Sigmoid colon (tissue), 7 donors: Measurements from ENCODE around the gene ADGRV1. TPM values are rescaled to one million over a fixed set of nuclear protein-coding genes. Genes with fewer than 3 reads are reported as not detected.

Experiments used
- DNase-seq: peaks from one replicate; pipeline ENCODE4 v3.0.0-alpha.2; 2019
- H3K27ac ChIP-seq, 4 donors: fragments of 200-600 bp; sonication (generic); one replicate each; pipeline ENCODE4 v1.5.1; 2016 to 2019; ENCODE audit warnings: mild to moderate bottlenecking in 1 of 4
- H3K27me3 ChIP-seq, 3 donors: fragments of 200-600 bp; sonication (generic); one replicate each; pipeline ENCODE4 v1.5.1; 2019; ENCODE audit warnings: mild to moderate bottlenecking in 1 of 3
- H3K36me3 ChIP-seq, 4 donors: fragments of 200-600 bp; sonication (generic); one replicate each; pipeline ENCODE4 v1.5.1; 2016 to 2019
- H3K4me1 ChIP-seq, 4 donors: fragments of 200-600 bp; sonication (generic); one replicate each; pipeline ENCODE4 v1.5.1; 2017 to 2019
- H3K4me3 ChIP-seq, 4 donors: fragments of 200-600 bp; sonication (generic); one replicate each; pipeline ENCODE4 v1.5.1; 2017 to 2019; ENCODE audit warnings: mild to moderate bottlenecking in 2 of 4, moderate library complexity in 1 of 4
- H3K9me3 ChIP-seq, 4 donors: fragments of 200-600 bp in 3 of 4; sonication (generic) in 3 of 4; one replicate each; pipeline versions ENCODE4 v1.5.1 to v1.6.1; 2013 to 2019
- CTCF ChIP-seq, 4 experiments: fragments of 450-650 bp in 3 of 4; fragments of 200-600 bp in 1 of 4; IDR thresholded peaks; one replicate each; pipeline ENCODE4 v1.5.1; 2016 to 2019; ENCODE audit warnings: antibody characterized with exemption in 4 of 4, mild to moderate bottlenecking in 3 of 4, moderate library complexity in 2 of 4
- EP300 ChIP-seq, 4 donors: sonication (generic); formaldehyde crosslinking; IDR thresholded peaks; one replicate each; pipeline ENCODE4 v1.6.1; 2017; ENCODE audit warnings: antibody characterized with exemption in 4 of 4
- POLR2A ChIP-seq, 2 donors: fragments of 450-650 bp; IDR thresholded peaks; one replicate each; pipeline ENCODE4 v1.6.1; 2016; ENCODE audit warnings: antibody characterized with exemption in 2 of 2, mild to moderate bottlenecking in 2 of 2, moderate library complexity in 2 of 2
- POLR2AphosphoS5 ChIP-seq, 4 donors: sonication (generic); formaldehyde crosslinking; IDR thresholded peaks; one replicate each; pipeline ENCODE4 v1.6.1; 2017; ENCODE audit warnings: antibody characterized with exemption in 4 of 4
- WGBS, 2 donors: extraction: QIAGEN DNeasy Blood & Tissue Kit; methylation state at CpG; one replicate each; pipeline ENCODE4 v1.1.7; 2013; 5-methylcytosine and 5-hydroxymethylcytosine counted together
- intact Hi-C: fragments of 100-400 bp; cut with DNase I; formaldehyde crosslinking; loops from one replicate; pipeline ENCODE4 v1.15.1; 2023
- polyA plus RNA-seq, 3 donors: library from polyadenylated mRNA; stranded (reverse); fragments of 200-250 nt; gene quantifications; one replicate each; pipeline ENCODE4 v1.2.3, GENCODE V29; 2013
- total RNA-seq, 4 donors: library from RNA; depleted of rRNA; stranded (reverse); fragments of >200 nt; gene quantifications; one replicate each; pipeline ENCODE4 v1.1.0, GENCODE V29; 2016
- donor health status: healthy with polysubstance abuse.
- donor health status: Bipolar disorder and iron deficiency.
- donor health status: healthy.

Gene ADGRV1
- total and polyA plus RNA-seq, 7 donors: 0.54 to 2.1 (median 0.74) TPM; not detected in 1

- H3K4me3 ChIP-seq: no peak overlapping the region
- no peaks in the 10 kb centered on the region for H3K9me3 ChIP-seq
- peak overlapping the region in 2 of 4 donors; percentile 0 to 19 for H3K27ac ChIP-seq
- no peak for DNase-seq
- H3K4me1 ChIP-seq: peaks cover 0 to 33% (median 24%) of the 10 kb centered on the region in 4 donors
- no peak for TF ChIP-seq POLR2A (IDR thresholded peaks at IDR 0.05)
- no peak for TF ChIP-seq CTCF (IDR thresholded peaks at IDR 0.05)
- no peak for TF ChIP-seq EP300 (IDR thresholded peaks at IDR 0.05)
- TF ChIP-seq POLR2AphosphoS5 (IDR thresholded peaks at IDR 0.05): no peak
- H3K27me3 ChIP-seq: no peaks in the 10 kb centered on the region
- H3K36me3 ChIP-seq: no peaks in the 10 kb centered on the region
- intact Hi-C loops: no loop called here
- WGBS, 2 donors: 56 to 67% methylated on average over 4 of the region's 4 CpGs
These were observed 458.5 kb downstream of the ADGRV1 start for GRCh38 chr5:91016954-91017700.

GRCh38 chr5:91018200-91018599 is 459.6 kb downstream of the ADGRV1 start:
- no peaks in the 10 kb centered on the region for H3K36me3 ChIP-seq
- peaks cover 0 to 43% (median 34%) of the 10 kb centered on the region in 4 donors for H3K4me1 ChIP-seq
- DNase-seq: no peak
- TF ChIP-seq POLR2A (IDR thresholded peaks at IDR 0.05) (no peak), POLR2AphosphoS5 (IDR thresholded peaks at IDR 0.05) (peak in 1 of 4 donors; percentile 8), CTCF (IDR thresholded peaks at IDR 0.05) (no peak)
- peak overlapping the region in 2 of 4 donors; percentile 1 to 26 for H3K27ac ChIP-seq
- H3K27me3 ChIP-seq: no peaks in the 10 kb centered on the region
- 74 to 81% methylated on average over 1 of the region's 1 CpG for WGBS, 2 donors
- no peaks in the 10 kb centered on the region for H3K9me3 ChIP-seq
- intact Hi-C loops: no loop called here
- no peak overlapping the region for H3K4me3 ChIP-seq

GRCh38 chr5:91018712-91019371 is 460.2 kb downstream of the ADGRV1 start:
- TF ChIP-seq POLR2A (IDR thresholded peaks at IDR 0.05) (no peak), POLR2AphosphoS5 (IDR thresholded peaks at IDR 0.05) (no peak), EP300 (IDR thresholded peaks at IDR 0.05) (no peak), CTCF (IDR thresholded peaks at IDR 0.05) (no peak)
- 49 to 93% methylated on average over 4 of the region's 4 CpGs for WGBS, 2 donors
- H3K4me1 ChIP-seq: peaks cover 0 to 50% (median 40%) of the 10 kb centered on the region in 4 donors

GRCh38 chr5:91020065-91020800 is 461.6 kb downstream of the ADGRV1 start:
- H3K4me1 ChIP-seq: peaks cover 0 to 63% (median 52%) of the 10 kb centered on the region in 4 donors
- intact Hi-C loops: no loop called here
- TF ChIP-seq CTCF (IDR thresholded peaks at IDR 0.05) (no peak), EP300 (IDR thresholded peaks at IDR 0.05) (no peak), POLR2AphosphoS5 (IDR thresholded peaks at IDR 0.05) (no peak), POLR2A (IDR thresholded peaks at IDR 0.05) (no peak)
- H3K36me3 ChIP-seq: no peaks in the 10 kb centered on the region
- no peak overlapping the region for H3K4me3 ChIP-seq
- 93 to 94% methylated on average over 6 of the region's 6 CpGs for whole genome bisulfite sequencing, 2 donors
- peak overlapping the region in 1 of 4 donors; percentile 18 for H3K27ac ChIP-seq
- DNase-seq: no peak
- H3K9me3 ChIP-seq: no peaks in the 10 kb centered on the region
- H3K27me3 ChIP-seq: no peaks in the 10 kb centered on the region

More at GRCh38 chr5:91018712-91019371, 460.2 kb downstream of the ADGRV1 start:
- intact Hi-C loops: no loop called here
- no peak for DNase-seq
- H3K4me3 ChIP-seq: no peak overlapping the region
- H3K9me3 ChIP-seq: no peaks in the 10 kb centered on the region
- H3K36me3 ChIP-seq: no peaks in the 10 kb centered on the region
- H3K27me3 ChIP-seq: no peaks in the 10 kb centered on the region
- H3K27ac ChIP-seq: no peak overlapping the region
